Measurements from ENCODE around the gene ADAMTSL5.

DNA sequence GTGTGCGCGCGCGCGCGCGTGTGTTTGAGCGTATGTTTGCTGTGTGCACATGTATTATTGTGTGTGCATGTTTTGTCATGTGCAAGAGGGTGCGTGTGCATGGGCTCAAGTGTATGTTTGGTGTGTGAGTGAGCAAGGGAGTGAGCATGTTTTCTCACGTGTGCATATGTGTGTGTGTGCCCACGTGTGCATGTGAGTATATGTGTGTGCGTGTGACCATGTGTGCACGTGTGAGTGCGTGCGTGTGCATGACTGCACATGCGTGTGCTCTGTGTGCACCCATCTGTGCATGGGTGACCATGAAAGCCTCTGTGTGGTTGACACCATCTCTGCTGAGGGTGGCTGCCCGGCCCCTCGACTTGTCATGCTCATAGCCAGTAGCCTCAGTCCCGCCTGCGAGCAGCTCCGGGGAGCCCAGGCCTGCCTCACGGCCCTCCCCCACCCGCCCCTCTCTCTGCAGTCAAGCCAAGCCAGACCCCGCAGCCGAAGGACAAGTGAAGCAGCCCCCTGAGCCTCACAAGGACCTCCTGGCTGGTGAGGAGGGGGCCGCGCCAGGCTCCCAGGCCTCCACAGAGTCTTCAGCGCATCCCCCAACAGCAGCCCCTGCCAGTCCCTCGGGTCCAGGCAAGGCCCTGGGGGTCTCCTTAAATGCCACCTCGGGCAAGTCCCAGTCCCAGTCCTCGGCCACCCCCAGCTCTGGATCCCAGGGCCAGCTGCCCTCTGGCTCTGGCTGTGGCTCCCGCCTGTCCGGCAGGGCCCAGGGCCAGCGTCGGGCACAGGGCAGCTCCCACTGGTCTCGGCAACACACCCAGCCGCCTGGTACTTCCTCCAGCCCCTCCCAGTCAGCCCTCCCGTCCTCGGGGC is 15.9 kb downstream of the ADAMTSL5 start:
- TF ChIP-seq, protein P1, sequence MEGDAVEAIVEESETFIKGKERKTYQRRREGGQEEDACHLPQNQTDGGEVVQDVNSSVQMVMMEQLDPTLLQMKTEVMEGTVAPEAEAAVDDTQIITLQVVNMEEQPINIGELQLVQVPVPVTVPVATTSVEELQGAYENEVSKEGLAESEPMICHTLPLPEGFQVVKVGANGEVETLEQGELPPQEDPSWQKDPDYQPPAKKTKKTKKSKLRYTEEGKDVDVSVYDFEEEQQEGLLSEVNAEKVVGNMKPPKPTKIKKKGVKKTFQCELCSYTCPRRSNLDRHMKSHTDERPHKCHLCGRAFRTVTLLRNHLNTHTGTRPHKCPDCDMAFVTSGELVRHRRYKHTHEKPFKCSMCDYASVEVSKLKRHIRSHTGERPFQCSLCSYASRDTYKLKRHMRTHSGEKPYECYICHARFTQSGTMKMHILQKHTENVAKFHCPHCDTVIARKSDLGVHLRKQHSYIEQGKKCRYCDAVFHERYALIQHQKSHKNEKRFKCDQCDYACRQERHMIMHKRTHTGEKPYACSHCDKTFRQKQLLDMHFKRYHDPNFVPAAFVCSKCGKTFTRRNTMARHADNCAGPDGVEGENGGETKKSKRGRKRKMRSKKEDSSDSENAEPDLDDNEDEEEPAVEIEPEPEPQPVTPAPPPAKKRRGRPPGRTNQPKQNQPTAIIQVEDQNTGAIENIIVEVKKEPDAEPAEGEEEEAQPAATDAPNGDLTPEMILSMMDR (IDR thresholded peaks at IDR 0.05), result no peak
- no peak for TF ChIP-seq POLR2A (IDR thresholded peaks at IDR 0.05)

Measured in transverse colon (tissue), 3 donors.